Stimulated activated CD8-positive, alpha-beta memory T cell treated with anti-CD3 and anti-CD28 coated beads, Interleukin-2, amount 100 ng/mL, for 1 hour (primary cell): ENCODE measurements around the gene FMNL1.

Experiments
- DNase-seq, 2 donors: peaks; one replicate each; pipeline ENCODE4 v3.0.0-alpha.2; 2020; ENCODE audit warnings: low read depth in 2 of 2

FMNL1 gene

GRCh38 chr17:45223539-45224528 is 2.1 kb downstream of the FMNL1 start:
- no peak for DNase-seq

- no peak for DNase-seq
These were observed 3.0 kb downstream of the FMNL1 start for GRCh38 chr17:45224671-45225050.

- no peak for DNase-seq
These were observed 3.5 kb downstream of the FMNL1 start for GRCh38 chr17:45225051-45225700.

- peak; percentile 88 to 92 for DNase-seq
These were observed 4.4 kb downstream of the FMNL1 start for GRCh38 chr17:45225964-45226530.

DNA sequence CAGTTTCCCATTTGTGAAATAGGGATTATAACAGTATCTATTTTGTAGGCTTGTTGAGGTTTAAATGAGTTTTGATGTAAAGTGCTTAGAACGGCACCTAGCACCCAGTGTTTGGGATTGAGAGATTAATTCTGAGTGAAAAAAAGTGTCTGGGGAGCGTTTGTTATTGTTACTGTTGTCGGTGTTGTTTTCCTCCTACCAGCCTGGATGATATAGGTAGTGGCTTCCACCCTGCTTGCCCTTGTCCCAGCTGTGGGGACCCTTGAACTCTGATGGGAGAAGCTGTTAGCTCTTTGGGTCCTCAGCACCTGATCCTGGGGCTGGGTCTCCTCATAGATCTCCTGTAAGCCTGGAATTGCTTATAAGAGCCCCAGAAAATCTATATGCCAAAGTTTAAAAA is 4.9 kb downstream of the FMNL1 start:
- DNase-seq, result no peak

GRCh38 chr17:45227101-45227925 is 5.6 kb downstream of the FMNL1 start:
- DNase-seq, result no peak

- DNase-seq, result no peak
These were observed 6.5 kb downstream of the FMNL1 start for GRCh38 chr17:45227926-45228762.

- peak in 1 of 2 donors; percentile 58 for DNase-seq
These were observed 7.3 kb downstream of the FMNL1 start for GRCh38 chr17:45228763-45229539.

DNA sequence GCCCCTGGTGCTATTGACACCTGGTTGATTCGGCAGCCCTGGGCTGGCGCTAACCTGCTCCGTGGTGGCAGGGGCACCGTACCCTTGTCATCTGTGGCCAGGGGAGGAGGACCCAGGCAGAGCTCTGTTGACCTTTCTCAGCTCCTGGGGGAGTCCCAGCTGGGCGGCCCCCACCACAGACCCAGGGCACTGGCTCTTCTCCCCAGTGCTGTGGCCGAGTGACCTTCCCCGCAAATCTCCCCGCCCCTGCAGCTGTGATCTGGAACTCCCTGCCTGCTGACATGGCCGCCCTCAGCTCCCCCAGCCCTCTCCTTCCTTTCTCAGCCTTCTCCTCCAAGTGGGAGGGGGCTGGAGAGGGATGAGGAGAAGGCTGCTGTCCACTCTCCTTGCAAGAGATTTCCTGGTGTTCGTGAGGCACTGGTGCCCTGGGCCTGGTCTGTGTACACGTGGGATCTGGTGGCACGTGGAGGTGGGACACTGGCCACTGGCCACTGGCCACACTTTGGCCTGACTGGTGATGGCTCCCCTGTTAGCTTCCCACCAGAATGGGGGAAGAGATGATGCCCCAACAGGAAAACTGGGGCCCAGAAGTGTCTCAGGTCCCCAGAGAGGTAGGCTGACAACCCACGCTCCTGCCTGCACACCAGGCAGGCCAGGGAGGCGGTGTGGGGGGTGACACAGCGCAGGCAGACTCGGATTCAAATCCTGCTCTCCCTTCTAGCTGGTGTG is 8.2 kb downstream of the FMNL1 start:
- DNase-seq, result no peak

GRCh38 chr17:45230410-45230786 is 8.7 kb downstream of the FMNL1 start:
- no peak for DNase-seq

DNA sequence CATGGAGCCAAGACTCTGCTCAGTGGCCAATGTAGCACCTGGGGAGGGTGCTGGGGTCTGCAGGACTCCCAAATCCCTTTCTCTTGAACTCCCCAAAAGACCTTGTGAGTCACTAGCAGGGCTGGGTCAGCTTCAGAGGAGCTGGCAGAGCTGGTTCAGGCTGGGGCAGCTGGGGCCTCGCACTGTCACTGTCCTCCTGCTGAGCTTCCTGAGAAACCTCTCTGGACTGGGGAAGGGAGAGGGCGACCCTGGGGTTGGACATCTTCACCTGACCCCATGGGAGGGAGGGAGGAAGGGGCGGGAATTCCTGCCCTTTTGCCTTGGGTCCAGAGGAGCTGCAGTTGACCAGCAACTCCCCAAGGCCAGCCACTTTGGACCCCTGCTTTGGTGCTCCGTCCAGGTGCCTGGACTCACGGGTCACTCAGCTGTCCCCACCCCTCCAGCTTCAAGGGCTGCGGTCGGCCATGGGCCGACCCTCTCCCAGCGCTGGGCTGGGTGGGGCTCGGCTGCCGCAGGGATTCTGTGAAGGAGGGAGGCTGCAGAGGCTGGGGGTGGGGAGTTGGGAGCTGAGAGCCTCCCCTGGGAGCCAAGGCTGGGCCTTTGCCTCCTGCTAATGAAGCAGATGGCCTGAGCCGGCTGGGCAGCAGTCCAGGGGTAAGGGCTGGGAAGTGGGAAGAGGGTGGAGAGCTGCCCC is 9.2 kb downstream of the FMNL1 start:
- DNase-seq, result no peak

GRCh38 chr17:45231481-45232116 is 9.9 kb downstream of the FMNL1 start:
- DNase-seq, result no peak

- no peak for DNase-seq
These were observed 11.1 kb downstream of the FMNL1 start for GRCh38 chr17:45232514-45233422.

DNA sequence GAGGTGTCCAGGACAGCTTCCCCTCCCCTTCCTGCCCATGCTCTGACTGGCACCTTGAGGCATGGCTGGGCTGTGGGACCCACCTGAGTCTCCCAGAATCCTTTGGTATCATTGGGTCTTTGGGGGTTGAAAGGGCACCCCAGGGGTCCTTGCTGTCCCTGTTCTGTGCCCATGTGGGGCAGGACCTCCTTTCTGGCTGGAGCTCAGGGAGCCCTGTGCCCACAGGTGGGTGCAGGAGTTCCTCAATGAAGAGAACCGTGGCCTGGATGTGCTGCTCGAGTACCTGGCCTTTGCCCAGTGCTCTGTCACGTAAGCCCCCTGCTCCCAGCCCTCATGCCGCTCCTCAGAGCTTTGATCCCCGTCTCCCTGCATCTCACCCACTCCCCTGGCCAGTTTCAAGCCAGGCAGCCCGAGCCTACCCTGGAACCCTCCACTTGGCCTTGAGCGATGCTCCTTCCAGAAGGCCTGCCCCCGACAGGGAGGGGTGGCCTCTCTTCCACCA is 11.8 kb downstream of the FMNL1 start:
- no peak for DNase-seq

- no peak for DNase-seq
These were observed 13.1 kb downstream of the FMNL1 start for GRCh38 chr17:45234641-45235415.
